H1 (cell line): Measurements from ENCODE around the gene FARS2. TPM values are rescaled to one million over a fixed set of nuclear protein-coding genes. Genes with fewer than 3 reads are reported as not detected.

Experiments used
- CTCF ChIA-PET: fragments of 300-600 bp; sonication (Branson Sonifier 250); formaldehyde crosslinking; loops from one replicate; lab custom pipeline; 2021; ENCODE audit not compliant: partially characterized antibody; lab: Charles Lee
- POLR2A ChIA-PET: fragments of 300-600 bp; sonication (Branson Sonifier 250); formaldehyde crosslinking; loops from one replicate; lab custom pipeline; 2021; ENCODE audit warnings: inconsistent platforms; ENCODE audit not compliant: partially characterized antibody; lab: Charles Lee
- DNase-seq, 2 experiments: peaks; one replicate each; pipeline versions ENCODE4 v3.0.0 to v3.0.0-alpha.2; 2010 to 2022; ENCODE audit warnings: low spot score in 2 of 2, low read depth in 1 of 2, mixed read lengths in 1 of 2
- FAIRE-seq: peaks from 2 replicates; lab custom pipeline; 2011; peaks lifted over from hg19 to GRCh38; lab: Jason Lieb, UNC
- H2AFZ ChIP-seq: 2 replicates; pipeline ENCODE4 v1.8.1; 2012; ENCODE audit warnings: low read length, inconsistent platforms
- H2AK5ac ChIP-seq: 2 replicates; pipeline ENCODE4 v1.6.1; 2013; ENCODE audit warnings: low read depth, low read length
- H2BK120ac ChIP-seq: replicated peaks from 2 replicates; pipeline ENCODE3; 2013; ENCODE audit warnings: low read depth, low read length, inconsistent platforms
- H2BK12ac ChIP-seq: 2 replicates; pipeline ENCODE4 v1.6.1; 2013; ENCODE audit warnings: low read depth, low read length
- H2BK15ac ChIP-seq: 2 replicates; pipeline ENCODE4 v1.6.1; 2013; ENCODE audit warnings: low read length
- H2BK20ac ChIP-seq: 2 replicates; pipeline ENCODE4 v1.6.1; 2013; ENCODE audit warnings: low read length
- H2BK5ac ChIP-seq: 2 replicates; pipeline ENCODE4 v1.6.1; 2013; ENCODE audit warnings: low read depth, low read length
- H3K14ac ChIP-seq: 2 replicates; pipeline ENCODE4 v1.6.1; 2013; ENCODE audit warnings: inconsistent platforms; ENCODE audit not compliant: insufficient read length
- H3K18ac ChIP-seq: 2 replicates; pipeline ENCODE4 v1.6.1; 2013; ENCODE audit warnings: low read length; ENCODE audit errors: extremely low read depth
- H3K23ac ChIP-seq: 2 replicates; pipeline ENCODE4 v1.6.1; 2013; ENCODE audit warnings: inconsistent platforms; ENCODE audit not compliant: insufficient read length
- H3K23me2 ChIP-seq: 2 replicates; pipeline ENCODE4 v1.6.1; 2013; ENCODE audit warnings: low read depth, low read length
- H3K27ac ChIP-seq: 2 replicates; pipeline ENCODE4 v1.6.1; 2011; ENCODE audit warnings: low read depth, low read length, inconsistent platforms
- H3K27me3 ChIP-seq, 4 experiments: replicated peaks in 1 of 4; 1 replicate in 1 of 4; 2 replicates in 3 of 4; pipeline versions ENCODE4 v1.6.1 to v1.8.1; 2011 to 2013; ENCODE audit warnings: low read length in 3 of 4, mild to moderate bottlenecking in 3 of 4, inconsistent platforms in 2 of 4, mixed read lengths in 2 of 4, moderate library complexity in 1 of 4; ENCODE audit not compliant: control insufficient read depth in 3 of 4, insufficient read depth in 3 of 4; ENCODE audit errors: extremely low read depth in 1 of 4
- H3K36me3 ChIP-seq, 4 experiments: 2 replicates each; pipeline versions ENCODE4 v1.6.1 to v1.8.1; 2011 to 2013; ENCODE audit warnings: mild to moderate bottlenecking in 4 of 4, low read length in 3 of 4, moderate library complexity in 2 of 4, control low read depth in 1 of 4, inconsistent platforms in 1 of 4; ENCODE audit not compliant: insufficient read depth in 4 of 4, control insufficient read depth in 2 of 4
- H3K4ac ChIP-seq: replicated peaks from 2 replicates; pipeline ENCODE3; 2013; ENCODE audit warnings: low read length, low read depth, mixed read lengths, inconsistent platforms; ENCODE audit not compliant: insufficient read length
- H3K4me1 ChIP-seq, 4 experiments: replicated peaks in 1 of 4; 1 replicate in 1 of 4; 2 replicates in 3 of 4; pipeline versions ENCODE4 v1.6.1 to v1.8.1; 2011 to 2013; ENCODE audit warnings: low read length in 3 of 4, inconsistent platforms in 2 of 4, mixed read lengths in 1 of 4; ENCODE audit not compliant: insufficient read depth in 4 of 4, control insufficient read depth in 3 of 4
- H3K4me2 ChIP-seq, 2 experiments: 2 replicates each; pipeline versions ENCODE4 v1.6.1 to v1.8.1; 2011 to 2013; ENCODE audit warnings: low read depth in 2 of 2, low read length in 2 of 2, control low read depth in 1 of 2, inconsistent platforms in 1 of 2, mild to moderate bottlenecking in 1 of 2; ENCODE audit not compliant: insufficient read depth in 1 of 2
- H3K4me3 ChIP-seq, 4 experiments: fragments of 200-600, 300-600 bp in 1 of 4; sonication (generic), shearing (Covaris generic), sonication (Bioruptor Twin) in 1 of 4; 2 replicates each; pipeline versions ENCODE4 v1.5.1 to v1.8.1; 2011 to 2016; ENCODE audit warnings: low read length in 4 of 4, low read depth in 3 of 4, control low read depth in 2 of 4, inconsistent platforms in 2 of 4, mild to moderate bottlenecking in 2 of 4, mixed read lengths in 1 of 4, moderate library complexity in 1 of 4; ENCODE audit not compliant: insufficient read depth in 2 of 4; ENCODE audit errors: extremely low read depth in 1 of 4
- H3K56ac ChIP-seq: replicated peaks from 2 replicates; pipeline ENCODE3; 2013; ENCODE audit warnings: low read depth, mild to moderate bottlenecking, mixed read lengths, low read length, inconsistent platforms; ENCODE audit not compliant: insufficient read length
- H3K79me1 ChIP-seq: 2 replicates; pipeline ENCODE4 v1.6.1; 2013; ENCODE audit warnings: low read depth, low read length, control low read depth
- H3K79me2 ChIP-seq, 2 experiments: 2 replicates each; pipeline versions ENCODE4 v1.6.1 to v1.8.1; 2012 to 2013; ENCODE audit warnings: low read length in 2 of 2, mild to moderate bottlenecking in 2 of 2, inconsistent platforms in 1 of 2; ENCODE audit not compliant: insufficient read depth in 2 of 2, control insufficient read depth in 1 of 2
- H3K9ac ChIP-seq, 4 experiments: replicated peaks in 1 of 4; 1 replicate in 1 of 4; 2 replicates in 3 of 4; pipeline versions ENCODE4 v1.6.1 to v1.8.1; 2011 to 2013; ENCODE audit warnings: low read depth in 3 of 4, low read length in 3 of 4, control low read depth in 2 of 4, mild to moderate bottlenecking in 2 of 4, moderate library complexity in 2 of 4, inconsistent platforms in 1 of 4; ENCODE audit errors: extremely low read depth in 1 of 4
- H3K9me3 ChIP-seq, 2 experiments: 2 replicates each; pipeline versions ENCODE4 v1.6.1 to v1.8.1; 2012 to 2013; ENCODE audit warnings: mild to moderate bottlenecking in 2 of 2, moderate library complexity in 2 of 2, control low read depth in 1 of 2, inconsistent platforms in 1 of 2, low read depth in 1 of 2, low read length in 1 of 2, mixed read lengths in 1 of 2; ENCODE audit not compliant: insufficient read depth in 2 of 2
- H4K20me1 ChIP-seq, 2 experiments: replicated peaks in 1 of 2; 2 replicates each; pipeline versions ENCODE3 to v1.8.1; 2011 to 2013; ENCODE audit warnings: inconsistent platforms in 2 of 2, low read length in 2 of 2, mild to moderate bottlenecking in 1 of 2; ENCODE audit not compliant: insufficient read depth in 2 of 2, control insufficient read depth in 1 of 2
- H4K5ac ChIP-seq: 2 replicates; pipeline ENCODE4 v1.6.1; 2013; ENCODE audit warnings: low read length, low read depth, mixed read lengths, inconsistent platforms; ENCODE audit not compliant: insufficient read length
- H4K8ac ChIP-seq: 2 replicates; pipeline ENCODE4 v1.8.0; 2013; ENCODE audit warnings: mild to moderate bottlenecking, moderate library complexity, low read length, inconsistent platforms; ENCODE audit not compliant: insufficient read depth; ENCODE audit errors: extremely low read depth
- H4K91ac ChIP-seq: replicated peaks from 2 replicates; pipeline ENCODE3; 2013; ENCODE audit warnings: low read length, mixed read lengths, inconsistent platforms; ENCODE audit not compliant: insufficient read length
- CHD1 ChIP-seq: IDR thresholded peaks from 2 replicates; pipeline ENCODE4 v1.6.1; 2012; ENCODE audit warnings: low read depth, low read length, improper control_type of control experiment
- CTBP2 ChIP-seq: IDR thresholded peaks from 2 replicates; pipeline ENCODE4 v1.7.0; 2011; ENCODE audit warnings: borderline replicate concordance, mild to moderate bottlenecking, moderate library complexity, mixed read lengths, low read length; ENCODE audit not compliant: insufficient read depth, insufficient read length
- EGR1 ChIP-seq: IDR thresholded peaks from 2 replicates; pipeline ENCODE4 v1.6.1; 2011; ENCODE audit warnings: low read depth, low read length, borderline replicate concordance
- EZH2 ChIP-seq: fragments of 200-600 bp; sonication (generic); IDR thresholded peaks from 2 replicates; pipeline ENCODE4 v1.7.1; 2012; ENCODE audit warnings: low read depth, mild to moderate bottlenecking, moderate library complexity, low read length, inconsistent platforms; ENCODE audit not compliant: severe bottlenecking
- NRF1 ChIP-seq: IDR thresholded peaks from 2 replicates; pipeline ENCODE4 v1.6.1; 2011; ENCODE audit warnings: mild to moderate bottlenecking, low read depth, low read length, improper control_type of control experiment
- POU5F1 ChIP-seq: IDR thresholded peaks from 2 replicates; pipeline ENCODE4 v1.6.1; 2011; ENCODE audit warnings: low read depth, mild to moderate bottlenecking, low read length, moderate library complexity
- WGBS, 2 experiments: shearing (Covaris generic) in 1 of 2; methylation state at CpG; one replicate each; pipeline versions ENCODE4 v1.1.6 to v1.1.7; 2013 to 2015; ENCODE audit warnings: low lambda C conversion rate in 2 of 2, mixed read lengths in 2 of 2, inconsistent platforms in 1 of 2, low coverage in 1 of 2, missing lambda C conversion rate in 1 of 2; ENCODE audit not compliant: insufficient replicate concordance in 2 of 2, insufficient coverage in 1 of 2, insufficient read length in 1 of 2; ENCODE audit errors: extremely low coverage in 1 of 2, missing lambda C conversion rate in 1 of 2; 5-methylcytosine and 5-hydroxymethylcytosine counted together
- polyA plus RNA-seq, 7 experiments: library from polyadenylated mRNA; depleted of rRNA in 3 of 7; stranded (reverse) in 5 of 7; unstranded in 2 of 7; fragments of >200 nt in 5 of 7; fragments of 200-250 nt in 2 of 7; gene quantifications; 1 replicate in 5 of 7; 2 replicates in 1 of 7; 4 replicates in 1 of 7; pipeline versions ENCODE4 v1.2.1 to v1.2.3, GENCODE V29; 2011 to 2013; ENCODE audit warnings: missing spikeins in 2 of 7, mixed read lengths in 2 of 7
- total RNA-seq: library from RNA; stranded (reverse); fragmentation: NEBNext Ultra II Directional; extraction: Animal tissue kit (Norgen Biotek cat#: 25700); gene quantifications from 2 replicates; pipeline ENCODE4 v1.2.1, GENCODE V29; 2021
- TF ChIP-seq, protein P1 (sequence below): IDR thresholded peaks from 2 replicates; pipeline ENCODE4 v1.6.1; 2012; ENCODE audit warnings: low read length, inconsistent platforms

Gene FARS2
- total and polyA plus RNA-seq, 2 of the 8 experiments (the other 6 are each of a cell fraction or from before 2014, with no cell fraction given), result 11.7 to 14.4 TPM

DNA sequence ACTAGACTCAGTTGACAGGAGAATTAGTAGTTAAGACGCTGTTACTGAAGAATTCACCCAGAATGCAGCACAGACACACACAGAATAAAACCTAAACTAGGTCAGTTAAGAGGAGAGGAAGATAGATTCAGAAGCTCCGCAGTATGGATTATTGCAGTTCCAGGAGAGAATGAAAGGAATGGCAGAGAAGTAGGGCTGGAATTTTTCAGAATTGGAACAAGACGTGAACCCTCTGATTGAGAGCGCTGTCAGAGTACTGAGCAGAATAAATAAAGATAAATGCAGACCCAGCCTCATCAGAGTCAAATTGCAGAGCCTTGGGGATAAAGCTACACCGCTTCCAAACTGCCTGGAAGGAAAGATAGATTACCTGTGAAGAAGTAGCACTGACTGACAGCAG lies 344.6 kb downstream of the FARS2 start:
- Histone ChIP-seq H3K79me2 (no peaks in the 10 kb centered on the region), H3K9me3 (no peaks in the 10 kb centered on the region), H3K56ac (no peak overlapping the region), H3K4me2 (no peak overlapping the region), H3K4me1 (0 out of 7 replicates have a peak, but pooled peaks cover 0 to 2% (median 0%) of the 10 kb centered on the region in 4 experiments), H3K18ac (no peak overlapping the region), H3K27ac (no peak overlapping the region), H2BK15ac (no peak overlapping the region), H3K9ac (no peak overlapping the region), H3K36me3 (no peaks in the 10 kb centered on the region), H4K91ac (no peak overlapping the region), H3K4me3 (no peak overlapping the region), H2BK12ac (no peak overlapping the region), H3K4ac (no peak overlapping the region), H2BK20ac (no peak overlapping the region), H3K23ac (no peak overlapping the region), H4K5ac (no peak overlapping the region), H3K14ac (no peak overlapping the region), H2AFZ (no peak overlapping the region), H3K23me2 (no peaks in the 10 kb centered on the region), H3K27me3 (no peaks in the 10 kb centered on the region), H2AK5ac (no peak overlapping the region), H4K20me1 (no peaks in the 10 kb centered on the region), H3K79me1 (no peaks in the 10 kb centered on the region), H2BK5ac (no peak overlapping the region), H4K8ac (no peak overlapping the region), H2BK120ac (no peak overlapping the region)
- POLR2A ChIA-PET, result no interaction called here
- TF ChIP-seq POU5F1 (no peak), CHD1 (no peak), EZH2 (no peak), NRF1 (no peak), EGR1 (no peak), CTBP2 (no peak)
- TF ChIP-seq, protein P1, sequence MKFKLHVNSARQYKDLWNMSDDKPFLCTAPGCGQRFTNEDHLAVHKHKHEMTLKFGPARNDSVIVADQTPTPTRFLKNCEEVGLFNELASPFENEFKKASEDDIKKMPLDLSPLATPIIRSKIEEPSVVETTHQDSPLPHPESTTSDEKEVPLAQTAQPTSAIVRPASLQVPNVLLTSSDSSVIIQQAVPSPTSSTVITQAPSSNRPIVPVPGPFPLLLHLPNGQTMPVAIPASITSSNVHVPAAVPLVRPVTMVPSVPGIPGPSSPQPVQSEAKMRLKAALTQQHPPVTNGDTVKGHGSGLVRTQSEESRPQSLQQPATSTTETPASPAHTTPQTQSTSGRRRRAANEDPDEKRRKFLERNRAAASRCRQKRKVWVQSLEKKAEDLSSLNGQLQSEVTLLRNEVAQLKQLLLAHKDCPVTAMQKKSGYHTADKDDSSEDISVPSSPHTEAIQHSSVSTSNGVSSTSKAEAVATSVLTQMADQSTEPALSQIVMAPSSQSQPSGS, result no peak
- DNase-seq (no peak), FAIRE-seq (no peak)
- CTCF ChIA-PET, result interaction anchor here (0.6 to 1.4 kb wide), 5 partner anchors 11 to 153 kb away, joined by 3 to 6 read pairs (median 3); no protein-coding TSS in a partner anchor
- WGBS, 2 experiments, result 93% methylated on average over 5 of the region's 5 CpGs; no CpG with 5 or more reads in 1 of the 2 experiments
